ENCODE results near the gene DOK7. TPM values are rescaled to one million over a fixed set of nuclear protein-coding genes. Genes with fewer than 3 reads are reported as not detected.

The DOK7 gene
- polyA plus RNA-seq, 1 experiment: not detected

- Histone ChIP-seq H3K27ac (ENCODE audit: low read depth, low read length) (no peak overlapping the region), H3K27me3 (ENCODE audit: control insufficient read depth, insufficient read depth, low read length) (no peaks in the 10 kb centered on the region), H3K9me3 (ENCODE audit: control insufficient read depth, insufficient read depth, low read length) (no peaks in the 10 kb centered on the region; the same call in 1 of the 2 replicates), H3K4me3 (ENCODE audit: low read depth, low read length) (no peak overlapping the region)
- peak; percentile 90 for TF ChIP-seq CTCF (IDR thresholded peaks at IDR 0.05; ENCODE audit: low read depth, low read length)
- DNase-seq (ENCODE audit: low read depth, low spot score): no peak
- CTCF ChIA-PET: interaction anchor here (0.7 to 2.9 kb wide), 9 partner anchors 8 to 251 kb away, joined by 3 to 37 read pairs (median 5); no protein-coding TSS in a partner anchor
- POLR2A ChIA-PET: no interaction called here
These were observed 20.0 kb upstream of the DOK7 start for GRCh38 chr4:3442959-3443749.

- H3K4me3 ChIP-seq (ENCODE audit: low read depth, low read length): no peak overlapping the region
- TF ChIP-seq CTCF (IDR thresholded peaks at IDR 0.05; ENCODE audit: low read depth, low read length): no peak
- ChIA-PET CTCF (interaction anchor here (1.0 to 2.9 kb wide), 7 partner anchors 8 to 252 kb away, joined by 3 to 37 read pairs (median 5); no protein-coding TSS in a partner anchor), POLR2A (no interaction called here)
- no peak for DNase-seq (ENCODE audit: low read depth, low spot score)
- no peaks in the 10 kb centered on the region for H3K27me3 ChIP-seq (ENCODE audit: control insufficient read depth, insufficient read depth, low read length)
- H3K27ac ChIP-seq (ENCODE audit: low read depth, low read length): no peak overlapping the region
- H3K9me3 ChIP-seq (ENCODE audit: control insufficient read depth, insufficient read depth, low read length): no peaks in the 10 kb centered on the region; the same call in 1 of the 2 replicates
These were observed 19.3 kb upstream of the DOK7 start for GRCh38 chr4:3443750-3444309.

- DNase-seq (ENCODE audit: low read depth, low spot score): no peak
- peaks cover 6% of the 10 kb centered on the region; the same call in 1 of the 2 replicates for H3K9me3 ChIP-seq (ENCODE audit: control insufficient read depth, insufficient read depth, low read length)
- H3K27ac ChIP-seq (ENCODE audit: low read depth, low read length): no peak overlapping the region
- H3K4me3 ChIP-seq (ENCODE audit: low read depth, low read length): no peak overlapping the region
- no peaks in the 10 kb centered on the region for H3K27me3 ChIP-seq (ENCODE audit: control insufficient read depth, insufficient read depth, low read length)
- ChIA-PET CTCF (interaction anchor here (1.7 to 2.9 kb wide), 2 partner anchors 94 to 99 kb away, joined by 6 to 37 read pairs; no protein-coding TSS in a partner anchor), POLR2A (no interaction called here)
- no peak for TF ChIP-seq CTCF (IDR thresholded peaks at IDR 0.05; ENCODE audit: low read depth, low read length)
These were observed 18.6 kb upstream of the DOK7 start for GRCh38 chr4:3444351-3445110.

GRCh38 chr4:3445111-3445820 lies 17.8 kb upstream of the DOK7 start:
- TF ChIP-seq CTCF (IDR thresholded peaks at IDR 0.05; ENCODE audit: low read depth, low read length): no peak
- Histone ChIP-seq H3K4me3 (ENCODE audit: low read depth, low read length) (no peak overlapping the region), H3K9me3 (ENCODE audit: control insufficient read depth, insufficient read depth, low read length) (peaks cover 7% of the 10 kb centered on the region; the same call in 1 of the 2 replicates), H3K27ac (ENCODE audit: low read depth, low read length) (no peak overlapping the region), H3K27me3 (ENCODE audit: control insufficient read depth, insufficient read depth, low read length) (no peaks in the 10 kb centered on the region)
- ChIA-PET POLR2A (no interaction called here), CTCF (interaction anchor here (2.9 kb wide), 1 partner anchor 99 kb away, joined by 37 read pairs; no protein-coding TSS in a partner anchor)
- DNase-seq (ENCODE audit: low read depth, low spot score): no peak
